ENCODE results near the gene ALDOC.

DNA sequence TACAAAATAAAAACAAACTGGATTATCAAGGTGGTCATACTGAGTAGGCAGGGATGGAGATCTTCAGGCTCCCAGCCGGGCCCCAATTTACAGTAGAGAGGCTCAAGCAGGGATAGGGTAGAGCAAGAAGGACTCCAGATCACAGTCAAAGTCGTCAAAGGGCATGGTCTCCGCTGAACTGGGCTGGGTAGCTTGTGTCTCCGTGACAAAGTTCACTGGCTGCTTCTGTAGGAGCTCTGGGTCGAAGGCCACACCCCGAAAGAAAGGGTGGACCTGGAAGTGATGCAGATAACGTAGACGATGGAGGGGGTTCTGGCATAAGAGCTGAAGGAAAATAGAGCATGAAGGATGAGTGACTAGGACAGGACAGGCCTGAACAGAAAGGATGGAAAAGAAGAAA is 33.7 kb upstream of the ALDOC start:
- TF ChIP-seq, protein P1, sequence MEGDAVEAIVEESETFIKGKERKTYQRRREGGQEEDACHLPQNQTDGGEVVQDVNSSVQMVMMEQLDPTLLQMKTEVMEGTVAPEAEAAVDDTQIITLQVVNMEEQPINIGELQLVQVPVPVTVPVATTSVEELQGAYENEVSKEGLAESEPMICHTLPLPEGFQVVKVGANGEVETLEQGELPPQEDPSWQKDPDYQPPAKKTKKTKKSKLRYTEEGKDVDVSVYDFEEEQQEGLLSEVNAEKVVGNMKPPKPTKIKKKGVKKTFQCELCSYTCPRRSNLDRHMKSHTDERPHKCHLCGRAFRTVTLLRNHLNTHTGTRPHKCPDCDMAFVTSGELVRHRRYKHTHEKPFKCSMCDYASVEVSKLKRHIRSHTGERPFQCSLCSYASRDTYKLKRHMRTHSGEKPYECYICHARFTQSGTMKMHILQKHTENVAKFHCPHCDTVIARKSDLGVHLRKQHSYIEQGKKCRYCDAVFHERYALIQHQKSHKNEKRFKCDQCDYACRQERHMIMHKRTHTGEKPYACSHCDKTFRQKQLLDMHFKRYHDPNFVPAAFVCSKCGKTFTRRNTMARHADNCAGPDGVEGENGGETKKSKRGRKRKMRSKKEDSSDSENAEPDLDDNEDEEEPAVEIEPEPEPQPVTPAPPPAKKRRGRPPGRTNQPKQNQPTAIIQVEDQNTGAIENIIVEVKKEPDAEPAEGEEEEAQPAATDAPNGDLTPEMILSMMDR (conservative IDR thresholded peaks at IDR 0.05 in 1 of 2, IDR thresholded peaks at IDR 0.05 in 1 of 2; ENCODE audit: low read depth in 1 of 2, low read length in 2 of 2): no peak
- TF ChIP-seq EZH2 (IDR thresholded peaks at IDR 0.05; ENCODE audit: low read length, missing control alignments): no peak

Measured in fibroblast of lung (primary cell).